ENCODE measurements around the gene CARMIL1. TPM values are rescaled to one million over a fixed set of nuclear protein-coding genes. Genes with fewer than 3 reads are reported as not detected.
A peak's percentile ranks its signal among the peaks of the same experiment; 100 is the strongest.

The CARMIL1 gene
- total and polyA plus RNA-seq, 2 of the 8 experiments (the other 6 are each of a cell fraction or from before 2014, with no cell fraction given): 20.3 to 40.4 TPM

DNA sequence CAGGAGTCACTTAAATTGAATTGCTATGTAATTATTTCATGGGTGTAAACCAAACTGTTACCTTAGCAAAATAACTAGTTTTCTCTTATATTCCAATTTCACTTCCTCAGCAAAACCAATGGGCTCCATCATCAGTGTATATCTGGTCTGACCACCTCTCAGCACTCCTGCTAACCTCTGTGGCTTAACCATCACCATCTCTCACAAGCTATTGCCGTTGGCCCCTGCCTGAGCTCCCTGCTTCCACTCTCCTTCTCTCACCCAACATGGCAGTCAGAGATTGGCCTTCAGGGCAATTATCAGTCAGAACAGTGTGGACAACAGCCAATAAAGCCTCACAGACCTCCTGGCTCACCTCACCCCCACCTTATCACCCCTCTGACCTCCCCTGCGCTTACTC, 124.0 kb downstream of the CARMIL1 start:
- Histone ChIP-seq H3K4ac (replicated peaks; ENCODE audit: insufficient read length, low read depth, low read length) (no peak overlapping the region), H2AFZ (ENCODE audit: low read length) (no peak overlapping the region), H3K23me2 (ENCODE audit: low read depth, low read length) (no peaks in the 10 kb centered on the region), H3K23ac (ENCODE audit: insufficient read length) (no peak overlapping the region), H3K4me3 (ENCODE audit: extremely low read depth in 1 of 4, insufficient read depth in 2 of 4, low read depth in 3 of 4, low read length in 4 of 4) (no peak overlapping the region), H3K9ac (replicated peaks in 1 of 4; ENCODE audit: extremely low read depth in 1 of 4, low read depth in 3 of 4, low read length in 3 of 4) (no peak overlapping the region), H2BK120ac (replicated peaks; ENCODE audit: low read depth, low read length) (no peak overlapping the region), H3K56ac (replicated peaks; ENCODE audit: insufficient read length, low read depth, low read length) (no peak overlapping the region), H3K14ac (ENCODE audit: insufficient read length) (no peak overlapping the region), H2BK15ac (ENCODE audit: low read length) (peak overlapping the region; percentile 54; the same call in 1 of the 2 replicates), H3K9me3 (ENCODE audit: insufficient read depth in 2 of 2, low read depth in 1 of 2, low read length in 1 of 2) (no peaks in the 10 kb centered on the region), H2BK20ac (ENCODE audit: low read length) (no peak overlapping the region), H3K4me1 (replicated peaks in 1 of 4; ENCODE audit: control insufficient read depth in 3 of 4, insufficient read depth in 4 of 4, low read length in 3 of 4) (peaks cover 0 to 28% (median 19%) of the 10 kb centered on the region in 4 experiments; a peak in 6 of 7 replicates), H3K79me2 (ENCODE audit: control insufficient read depth in 1 of 2, insufficient read depth in 2 of 2, low read length in 2 of 2) (peaks cover 0 to 81% of the 10 kb centered on the region in 2 experiments; a peak in 3 of 4 replicates), H2BK5ac (ENCODE audit: low read depth, low read length) (peak overlapping the region; percentile 36; the same call in 1 of the 2 replicates), H4K91ac (replicated peaks; ENCODE audit: insufficient read length, low read length) (no peak overlapping the region), H3K27ac (ENCODE audit: low read depth, low read length) (no peak overlapping the region), H3K18ac (ENCODE audit: extremely low read depth, low read length) (no peak overlapping the region), H4K8ac (ENCODE audit: extremely low read depth, insufficient read depth, low read length) (no peak overlapping the region), H4K20me1 (replicated peaks in 1 of 2; ENCODE audit: control insufficient read depth in 1 of 2, insufficient read depth in 2 of 2, low read length in 2 of 2) (peaks cover 0 to 4% of the 10 kb centered on the region in 2 experiments), H3K36me3 (ENCODE audit: control insufficient read depth in 2 of 4, insufficient read depth in 4 of 4, low read length in 3 of 4) (no peaks in the 10 kb centered on the region), H3K27me3 (replicated peaks in 1 of 4; ENCODE audit: control insufficient read depth in 3 of 4, extremely low read depth in 1 of 4, insufficient read depth in 3 of 4, low read length in 3 of 4) (no peaks in the 10 kb centered on the region), H2AK5ac (ENCODE audit: low read depth, low read length) (peak overlapping the region; percentile 65; the same call in 1 of the 2 replicates), H4K5ac (ENCODE audit: insufficient read length, low read depth, low read length) (no peak overlapping the region), H3K79me1 (ENCODE audit: low read depth, low read length) (peaks cover 8% of the 10 kb centered on the region), H3K4me2 (ENCODE audit: insufficient read depth in 1 of 2, low read depth in 2 of 2, low read length in 2 of 2) (no peak overlapping the region), H2BK12ac (ENCODE audit: low read depth, low read length) (no peak overlapping the region)
- DNase-seq (ENCODE audit: low read depth in 1 of 2, low spot score in 2 of 2) (no peak), FAIRE-seq (no peak)
- CTCF ChIA-PET (ENCODE audit: partially characterized antibody): interaction anchor here (1.7 to 4.3 kb wide), 2 partner anchors 9 to 87 kb away, joined by 7 to 11 read pairs; no protein-coding TSS in a partner anchor
- TF ChIP-seq TAF1 (IDR thresholded peaks at IDR 0.05; ENCODE audit: low read depth, low read length) (no peak), RFX5 (IDR thresholded peaks at IDR 0.05; ENCODE audit: borderline replicate concordance, low read depth, low read length) (no peak), CHD1 (IDR thresholded peaks at IDR 0.05; ENCODE audit: low read depth, low read length) (no peak), CBX8 (IDR thresholded peaks at IDR 0.05; ENCODE audit: borderline replicate concordance, low read depth, low read length) (no peak), TAF7 (optimal IDR thresholded peaks at IDR 0.05; ENCODE audit: borderline replicate concordance, low read depth, low read length) (no peak), SP2 (IDR thresholded peaks at IDR 0.05; ENCODE audit: low read length) (no peak), YY1 (IDR thresholded peaks at IDR 0.05; ENCODE audit: low read depth, low read length) (no peak), EZH2 (IDR thresholded peaks at IDR 0.05; ENCODE audit: low read depth, low read length, severe bottlenecking) (no peak), POLR2A (IDR thresholded peaks at IDR 0.05; ENCODE audit: control extremely low read depth in 1 of 2, low read depth in 2 of 2, low read length in 2 of 2) (no peak), BRCA1 (IDR thresholded peaks at IDR 0.05; ENCODE audit: low read depth, low read length) (no peak), MAFK (IDR thresholded peaks at IDR 0.05; ENCODE audit: low read depth, low read length) (no peak), TEAD4 (IDR thresholded peaks at IDR 0.05; ENCODE audit: low read depth, low read length) (no peak), JUN (IDR thresholded peaks at IDR 0.05; ENCODE audit: low read depth, low read length) (no peak)
- 96% methylated on average over 2 of the region's 2 CpGs; no CpG with 5 or more reads in 1 of the 2 experiments for WGBS, 2 experiments (ENCODE audit: extremely low coverage in 1 of 2, insufficient coverage in 1 of 2, insufficient read length in 1 of 2, insufficient replicate concordance in 2 of 2, low coverage in 1 of 2, low lambda C conversion rate in 2 of 2, missing lambda C conversion rate in 1 of 2)
- POLR2A ChIA-PET (ENCODE audit: partially characterized antibody): interaction anchor here (0.7 kb wide), 1 partner anchor 10 kb away, joined by 3 read pairs; no protein-coding TSS in a partner anchor

Data from H1 (cell line).